HEK293T (cell line): ENCODE data around the gene ART4.

Source experiments
- BHLHE40 ChIP-seq: fragments of 450-650 bp; IDR thresholded peaks from 2 replicates; pipeline ENCODE4 v1.6.1; 2016; ENCODE audit warnings: mild to moderate bottlenecking, moderate library complexity, borderline replicate concordance
- SUZ12 ChIP-seq: fragments of 450-650 bp; IDR thresholded peaks from 2 replicates; pipeline ENCODE4 v1.6.1; 2016; ENCODE audit warnings: mild to moderate bottlenecking

DNA sequence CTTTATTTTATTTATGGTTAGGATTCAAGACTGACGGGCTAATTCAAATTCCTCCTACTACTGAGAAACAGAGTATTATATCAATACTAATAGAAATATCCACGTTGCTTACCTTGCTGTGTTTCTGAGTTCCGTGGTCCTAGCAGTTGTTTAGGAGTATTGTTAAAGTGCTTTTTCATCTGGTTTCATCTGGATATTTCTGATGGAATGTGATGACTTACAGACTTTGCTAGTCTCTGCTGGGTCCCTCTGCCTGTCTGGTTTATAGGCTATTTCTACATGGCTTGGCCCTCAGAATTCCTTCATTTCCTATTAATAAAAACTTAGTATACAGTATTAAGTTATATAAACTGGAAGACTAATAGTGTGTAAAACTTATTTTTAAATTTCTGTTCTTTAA lies 29.3 kb downstream of the ART4 start, which contains the start of gene SMCO3:
- TF ChIP-seq SUZ12 (no peak), BHLHE40 (no peak)
